Measurements from ENCODE around the gene PHF12. TPM values are rescaled to one million over a fixed set of nuclear protein-coding genes. Genes with fewer than 3 reads are reported as not detected.

Gene PHF12
- total RNA-seq, 1 donor from 2014 or later = 40.0 TPM

- TF ChIP-seq CTCF (IDR thresholded peaks at IDR 0.05) = no peak
- Histone ChIP-seq H3K4me3 (no peak overlapping the region), H3K27me3 (no peaks in the 10 kb centered on the region), H3K27ac (no peak overlapping the region), H3K4me1 (peaks cover 21% of the 10 kb centered on the region), H3K9me3 (no peaks in the 10 kb centered on the region), H3K36me3 (no peaks in the 10 kb centered on the region)
- no peak for ATAC-seq
- intact Hi-C loops (cut with DNase I) = no loop called here
- DNase-seq = no peak
These were observed 23.1 kb upstream of the PHF12 start for GRCh38 chr17:28974451-28974850.

GRCh38 chr17:28973425-28973824 lies 22.1 kb upstream of the PHF12 start:
- DNase-seq = peak; percentile 77
- intact Hi-C loops (cut with DNase I) = no loop called here

GRCh38 chr17:28972437-28972836 lies 21.1 kb upstream of the PHF12 start:
- no peak overlapping the region for H3K4me3 ChIP-seq
- no peaks in the 10 kb centered on the region for H3K36me3 ChIP-seq
- H3K27ac ChIP-seq = no peak overlapping the region
- H3K27me3 ChIP-seq = no peaks in the 10 kb centered on the region
- DNase-seq = no peak
- ATAC-seq = peak; percentile 46
- H3K9me3 ChIP-seq = no peaks in the 10 kb centered on the region
- peaks cover 21% of the 10 kb centered on the region for H3K4me1 ChIP-seq
- intact Hi-C loops (cut with DNase I) = no loop called here
- no peak for TF ChIP-seq CTCF (IDR thresholded peaks at IDR 0.05)

More at GRCh38 chr17:28973425-28973824, 22.1 kb upstream of the PHF12 start:
- Histone ChIP-seq H3K9me3 (no peaks in the 10 kb centered on the region), H3K27me3 (no peaks in the 10 kb centered on the region), H3K4me3 (no peak overlapping the region), H3K4me1 (peaks cover 21% of the 10 kb centered on the region), H3K36me3 (no peaks in the 10 kb centered on the region), H3K27ac (no peak overlapping the region)
- TF ChIP-seq CTCF (IDR thresholded peaks at IDR 0.05) = no peak
- ATAC-seq = peak; percentile 73

- DNase-seq (no peak), ATAC-seq (no peak)
- Histone ChIP-seq H3K27me3 (no peaks in the 10 kb centered on the region), H3K4me1 (peaks cover 21% of the 10 kb centered on the region), H3K27ac (no peak overlapping the region), H3K9me3 (no peaks in the 10 kb centered on the region), H3K36me3 (no peaks in the 10 kb centered on the region), H3K4me3 (no peak overlapping the region)
- intact Hi-C loops (cut with DNase I) = no loop called here
- TF ChIP-seq CTCF (IDR thresholded peaks at IDR 0.05) = no peak
These were observed 19.6 kb upstream of the PHF12 start for GRCh38 chr17:28970879-28971278.

GRCh38 chr17:28969706-28970393 lies 18.5 kb upstream of the PHF12 start:
- intact Hi-C loops (cut with DNase I) = no loop called here
- no peak for DNase-seq

More at GRCh38 chr17:28969706-28970393, 18.5 kb upstream of the PHF12 start:
- no peak for ATAC-seq
- no peak overlapping the region for H3K4me3 ChIP-seq
- no peaks in the 10 kb centered on the region for H3K9me3 ChIP-seq
- peaks cover 21% of the 10 kb centered on the region for H3K4me1 ChIP-seq
- H3K36me3 ChIP-seq = no peaks in the 10 kb centered on the region
- no peak overlapping the region for H3K27ac ChIP-seq
- TF ChIP-seq CTCF (IDR thresholded peaks at IDR 0.05) = no peak
- H3K27me3 ChIP-seq = no peaks in the 10 kb centered on the region
